Adrenal gland (tissue), 12 donors: ENCODE measurements around the gene TTC23L. TPM values are rescaled to one million over a fixed set of nuclear protein-coding genes. Genes with fewer than 3 reads are reported as not detected.

Source experiments
- DNase-seq, 7 donors: peaks; one replicate each; pipeline ENCODE4 v3.0.0-alpha.2; 2019 to 2020
- H3K27ac ChIP-seq, 5 donors: fragments of 200-600 bp; sonication (generic) in 4 of 5; 1 replicate in 3 of 5; 2 replicates in 2 of 5; pipeline versions ENCODE4 v1.5.1 to v1.8.0; 2016 to 2020; ENCODE audit warnings: mild to moderate bottlenecking in 1 of 5
- H3K27me3 ChIP-seq: fragments of 200-600 bp; 2 replicates; pipeline ENCODE4 v1.8.0; 2021
- H3K36me3 ChIP-seq, 2 donors: fragments of 200-600 bp; replicated peaks in 1 of 2; 1 replicate in 1 of 2; 2 replicates in 1 of 2; pipeline versions ENCODE4 v1.5.1 to v1.8.0; 2018 to 2022
- H3K4me1 ChIP-seq, 2 donors: fragments of 200-600 bp; replicated peaks in 1 of 2; 1 replicate in 1 of 2; 2 replicates in 1 of 2; pipeline versions ENCODE4 v1.5.1 to v1.8.0; 2018 to 2021
- H3K4me3 ChIP-seq, 4 donors: fragments of 200-600 bp; sonication (generic) in 3 of 4; one replicate each; pipeline ENCODE4 v1.5.1; 2016 to 2018
- H3K9me3 ChIP-seq, 3 donors: fragments of 200-600 bp; sonication (generic) in 1 of 3; replicated peaks in 1 of 3; 1 replicate in 2 of 3; 2 replicates in 1 of 3; pipeline versions ENCODE4 v1.5.1 to v1.8.0; 2016 to 2021
- CTCF ChIP-seq, 6 experiments: fragments of 450-650 bp in 4 of 6; fragments of 200-600 bp in 2 of 6; sonication (generic) in 1 of 6; IDR thresholded peaks; 1 replicate in 5 of 6; 2 replicates in 1 of 6; pipeline versions ENCODE4 v1.5.1 to v1.8.0; 2016 to 2021; ENCODE audit warnings: antibody characterized with exemption in 6 of 6, mild to moderate bottlenecking in 2 of 6, moderate library complexity in 1 of 6
- POLR2A ChIP-seq, 2 donors: fragments of 450-650 bp; IDR thresholded peaks; one replicate each; pipeline ENCODE4 v1.6.1; 2017; ENCODE audit warnings: antibody characterized with exemption in 2 of 2, mild to moderate bottlenecking in 2 of 2, moderate library complexity in 1 of 2
- WGBS, 4 donors: extraction: QIAGEN DNeasy Blood & Tissue Kit in 2 of 4; methylation state at CpG; one replicate each; pipeline versions ENCODE4 v1.1.5 to v1.1.7; 2013 to 2017; 5-methylcytosine and 5-hydroxymethylcytosine counted together
- intact Hi-C, 2 donors: fragments of 100-400 bp; cut with DNase I; formaldehyde crosslinking; loops; one replicate each; pipeline versions ENCODE4 v1.14.1 to v1.15.0; 2022 to 2023
- polyA plus RNA-seq, 3 donors: library from polyadenylated mRNA; stranded (reverse); fragments of 200-250 nt in 2 of 3; fragments of 350-450 nt in 1 of 3; fragmentation: Illumina TruSeq in 1 of 3; extraction: RNeasy Lipid Tissue Mini Kit (QIAGEN cat#74804) in 1 of 3; gene quantifications; one replicate each; pipeline ENCODE4 v1.2.3, GENCODE V29; 2013 to 2014
- total RNA-seq, 9 donors: library from RNA; depleted of rRNA in 4 of 9; stranded (reverse); fragments of >200 nt in 4 of 9; fragments of 120-200 nt in 1 of 9; fragmentation: NEBNext Ultra II Directional in 1 of 9; extraction: Animal tissue kit (Norgen Biotek cat#: 25700) in 1 of 9; gene quantifications; one replicate each; pipeline versions ENCODE4 v1.1.0 to v1.2.4, GENCODE V29; 2013 to 2023
- donor health status: healthy with polysubstance abuse.
- donor health status: Bipolar disorder and iron deficiency.
- donor health status: DM: yes; HTN: yes; CAD: no.
- donor health status: DM: no; HTN: no; CAD: no.
- donor health status: DM: no; HTN: no; CAD: no.
- donor health status: DM: yes; HTN: yes; CAD: no.

TTC23L gene
- total and polyA plus RNA-seq, 12 donors: 0.40 to 4.8 (median 2.9) TPM; not detected in 2

- intact Hi-C loops: no loop called here
- no peaks in the 10 kb centered on the region for H3K27me3 ChIP-seq
- 91 to 95% (median 93%) methylated on average over 6 of the region's 6 CpGs for WGBS, 4 donors
- no peak overlapping the region for H3K27ac ChIP-seq
- no peaks in the 10 kb centered on the region for H3K4me1 ChIP-seq
- H3K36me3 ChIP-seq: no peaks in the 10 kb centered on the region
- H3K4me3 ChIP-seq: no peak overlapping the region
- DNase-seq: no peak
- TF ChIP-seq POLR2A (IDR thresholded peaks at IDR 0.05) (no peak), CTCF (IDR thresholded peaks at IDR 0.05) (no peak)
- H3K9me3 ChIP-seq: no peaks in the 10 kb centered on the region
These were observed 61.7 kb downstream of the TTC23L start for GRCh38 chr5:34900652-34901051.

- Histone ChIP-seq H3K27ac (no peak overlapping the region), H3K4me1 (no peaks in the 10 kb centered on the region), H3K4me3 (no peak overlapping the region), H3K36me3 (peaks cover 0 to under 1% of the 10 kb centered on the region in 2 donors), H3K27me3 (no peaks in the 10 kb centered on the region), H3K9me3 (no peaks in the 10 kb centered on the region)
- WGBS, 4 donors: 83 to 95% (median 89%) methylated on average over 1 of the region's 1 CpG
- intact Hi-C loops: no loop called here
- DNase-seq: no peak
- TF ChIP-seq CTCF (IDR thresholded peaks at IDR 0.05): no peak
- no peak for TF ChIP-seq POLR2A (IDR thresholded peaks at IDR 0.05)
These were observed 64.3 kb downstream of the TTC23L start for GRCh38 chr5:34903260-34903659.

- Histone ChIP-seq H3K27me3 (no peaks in the 10 kb centered on the region), H3K36me3 (peaks cover 0 to 19% of the 10 kb centered on the region in 2 donors), H3K4me3 (no peak overlapping the region), H3K4me1 (no peaks in the 10 kb centered on the region), H3K27ac (no peak overlapping the region), H3K9me3 (no peaks in the 10 kb centered on the region)
- DNase-seq: no peak
- intact Hi-C loops: no loop called here
- TF ChIP-seq CTCF (IDR thresholded peaks at IDR 0.05): peak in 3 of 6 experiments; percentile 7 to 37 (median 22)
- no peak for TF ChIP-seq POLR2A (IDR thresholded peaks at IDR 0.05)
- WGBS, 4 donors: 81 to 87% (median 84%) methylated on average over 2 of the region's 2 CpGs
These were observed 66.6 kb downstream of the TTC23L start for GRCh38 chr5:34905564-34905963.

- DNase-seq: no peak
- no peaks in the 10 kb centered on the region for H3K9me3 ChIP-seq
- H3K4me1 ChIP-seq: peaks cover 22 to 35% of the 10 kb centered on the region in 2 donors
- H3K36me3 ChIP-seq: peaks cover 0 to 36% of the 10 kb centered on the region in 2 donors
- no peaks in the 10 kb centered on the region for H3K27me3 ChIP-seq
- H3K27ac ChIP-seq: peak overlapping the region in 1 of 5 donors; percentile 92
- intact Hi-C loops: no loop called here
- 67 to 78% (median 76%) methylated on average over 2 of the region's 2 CpGs for WGBS, 4 donors
- H3K4me3 ChIP-seq: no peak overlapping the region
- TF ChIP-seq POLR2A (IDR thresholded peaks at IDR 0.05): no peak
- TF ChIP-seq CTCF (IDR thresholded peaks at IDR 0.05): no peak
These were observed 74.1 kb downstream of the TTC23L start for GRCh38 chr5:34913072-34913471.
